ENCODE data around the gene CEP57.

DNA sequence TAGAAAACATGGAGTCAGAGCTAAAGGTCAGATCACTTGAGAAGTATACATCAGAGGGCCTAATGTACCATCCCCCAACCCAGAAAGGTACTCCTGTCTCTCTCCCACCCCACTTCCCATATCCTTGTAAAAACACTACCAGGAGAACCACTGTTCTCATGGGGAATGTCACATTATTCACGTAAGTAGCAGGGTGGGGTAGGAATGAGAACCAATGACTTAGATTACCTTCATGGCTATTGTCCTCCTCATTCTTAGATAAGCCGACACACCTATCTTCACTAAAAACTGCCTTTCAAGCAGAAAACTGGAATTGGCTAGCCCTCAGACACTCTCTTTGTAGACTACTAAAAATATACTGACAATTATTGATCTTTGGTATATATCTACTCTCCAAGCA, 63.6 kb downstream of the CEP57 start:
- TF ChIP-seq POLR2A (IDR thresholded peaks at IDR 0.05), result no peak
- TF ChIP-seq, protein P1, sequence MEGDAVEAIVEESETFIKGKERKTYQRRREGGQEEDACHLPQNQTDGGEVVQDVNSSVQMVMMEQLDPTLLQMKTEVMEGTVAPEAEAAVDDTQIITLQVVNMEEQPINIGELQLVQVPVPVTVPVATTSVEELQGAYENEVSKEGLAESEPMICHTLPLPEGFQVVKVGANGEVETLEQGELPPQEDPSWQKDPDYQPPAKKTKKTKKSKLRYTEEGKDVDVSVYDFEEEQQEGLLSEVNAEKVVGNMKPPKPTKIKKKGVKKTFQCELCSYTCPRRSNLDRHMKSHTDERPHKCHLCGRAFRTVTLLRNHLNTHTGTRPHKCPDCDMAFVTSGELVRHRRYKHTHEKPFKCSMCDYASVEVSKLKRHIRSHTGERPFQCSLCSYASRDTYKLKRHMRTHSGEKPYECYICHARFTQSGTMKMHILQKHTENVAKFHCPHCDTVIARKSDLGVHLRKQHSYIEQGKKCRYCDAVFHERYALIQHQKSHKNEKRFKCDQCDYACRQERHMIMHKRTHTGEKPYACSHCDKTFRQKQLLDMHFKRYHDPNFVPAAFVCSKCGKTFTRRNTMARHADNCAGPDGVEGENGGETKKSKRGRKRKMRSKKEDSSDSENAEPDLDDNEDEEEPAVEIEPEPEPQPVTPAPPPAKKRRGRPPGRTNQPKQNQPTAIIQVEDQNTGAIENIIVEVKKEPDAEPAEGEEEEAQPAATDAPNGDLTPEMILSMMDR (IDR thresholded peaks at IDR 0.05), result no peak
